DND-41 (cell line): ENCODE data around the gene SCGB3A2.

Experiments used
- CTCF ChIP-seq: IDR thresholded peaks from 2 replicates; pipeline ENCODE4 v1.5.1; 2012; ENCODE audit warnings: borderline replicate concordance, low read length, moderate library complexity, mild to moderate bottlenecking; ENCODE audit not compliant: poor library complexity, severe bottlenecking; ENCODE audit errors: extremely low read depth
- EZH2 ChIP-seq: IDR thresholded peaks from 3 replicates; pipeline ENCODE4 v1.6.1; 2012; ENCODE audit warnings: borderline replicate concordance, low read depth, mild to moderate bottlenecking, moderate library complexity, low read length, inconsistent platforms; ENCODE audit not compliant: severe bottlenecking

- TF ChIP-seq CTCF (no peak), EZH2 (no peak)
Measured at GRCh38 chr5:147904110-147904509, 25.6 kb downstream of the SCGB3A2 start.
